ENCODE results near the gene EMD.

Gene EMD

DNA sequence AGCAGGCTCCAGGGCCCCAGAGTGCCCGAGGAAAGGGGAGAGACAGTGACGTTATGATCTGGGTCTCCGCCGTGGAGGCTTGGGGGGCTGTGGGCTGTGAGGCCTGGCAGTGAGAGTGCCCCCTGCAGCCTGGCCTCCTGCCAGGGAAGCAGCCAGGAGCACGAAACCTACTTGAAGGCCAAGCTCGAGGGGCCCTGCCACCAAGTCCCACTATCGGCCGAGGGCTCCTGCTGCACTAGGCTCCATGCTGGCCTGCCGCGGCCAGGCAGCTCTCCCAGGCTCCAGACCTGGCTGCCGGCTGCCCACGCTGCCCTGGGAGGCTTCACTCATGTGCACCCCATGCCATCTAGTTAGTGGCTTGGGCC is 23.3 kb upstream of the EMD start:
- DNase-seq: no peak

DNA sequence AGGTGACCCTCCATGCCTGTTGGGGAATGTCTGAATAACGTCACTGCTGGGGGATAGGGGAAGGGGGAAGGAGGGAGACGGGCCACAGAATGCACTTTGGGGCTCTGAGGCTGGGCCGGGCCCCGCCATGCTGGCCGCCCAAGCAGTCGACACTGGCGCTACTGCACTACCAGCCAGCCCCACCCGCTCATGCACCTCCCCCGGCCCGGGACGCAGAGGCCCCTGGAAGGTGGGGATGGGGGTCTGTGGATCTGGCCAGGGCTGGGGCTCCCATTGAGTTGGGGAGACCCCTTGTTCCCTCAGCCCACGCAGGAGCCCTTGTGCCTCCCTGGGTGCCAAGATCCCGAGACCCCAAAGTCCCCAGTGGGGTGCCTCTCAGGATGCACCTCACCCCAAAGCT is 22.5 kb upstream of the EMD start:
- no peak for DNase-seq

DNA sequence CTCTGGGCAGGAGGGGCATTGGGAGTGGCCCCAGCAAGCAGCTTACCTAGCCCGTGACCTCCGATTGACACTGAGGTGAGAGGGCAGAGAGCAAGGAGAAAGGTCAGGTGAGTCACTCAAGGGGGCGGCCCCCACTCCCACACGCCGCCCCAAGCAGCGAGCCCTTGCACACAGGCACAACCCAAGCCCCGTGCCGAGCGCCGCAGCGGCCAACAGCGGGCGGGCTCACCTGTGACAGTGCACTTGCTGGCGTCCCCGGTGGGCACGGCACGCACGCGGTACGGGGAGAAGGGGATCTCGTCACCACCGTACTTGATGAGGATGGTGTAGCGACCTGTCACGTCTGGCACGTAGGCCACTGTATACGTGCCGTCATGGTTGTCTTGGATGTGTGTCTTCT is 21.9 kb upstream of the EMD start:
- DNase-seq: no peak

DNA sequence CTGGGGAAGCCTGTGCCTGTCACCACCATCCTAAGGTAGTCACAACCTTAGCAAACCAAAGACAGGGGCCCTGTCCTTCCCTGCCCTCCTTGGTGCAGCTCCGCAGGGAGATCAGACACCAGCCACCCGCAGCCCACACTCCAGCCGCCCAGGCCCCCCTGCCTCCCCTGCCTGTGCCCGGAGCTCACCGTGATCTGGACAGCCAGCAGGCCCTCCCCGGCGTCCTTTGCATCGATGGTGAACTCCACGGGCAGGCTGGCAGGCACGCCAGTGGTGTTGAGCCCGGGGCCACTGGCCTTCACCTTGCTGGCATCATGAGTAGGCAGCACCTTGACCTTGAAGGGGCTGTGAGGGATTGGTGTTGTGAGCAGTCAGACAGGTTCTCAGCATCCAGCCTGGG is 21.1 kb upstream of the EMD start:
- no peak for DNase-seq

DNA sequence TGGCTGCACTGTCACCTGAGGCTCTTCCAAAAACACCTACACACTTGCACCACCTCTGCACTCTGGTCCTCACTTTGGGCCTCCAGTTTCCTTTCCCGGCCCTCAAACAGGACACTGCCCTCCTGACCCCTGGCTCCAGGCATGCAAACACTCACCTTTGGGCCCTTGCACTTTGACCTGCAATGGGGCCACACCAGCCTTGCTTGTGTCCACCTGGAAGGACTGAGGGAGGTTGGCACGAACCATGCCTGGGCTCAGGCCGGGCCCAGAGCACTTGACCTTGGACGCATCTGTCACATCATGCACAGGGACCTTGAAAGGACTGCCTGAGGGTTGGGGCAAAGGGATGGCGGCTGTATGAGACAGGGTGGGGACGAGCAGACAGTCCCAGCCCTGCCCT is 20.3 kb upstream of the EMD start:
- no peak for DNase-seq

DNA sequence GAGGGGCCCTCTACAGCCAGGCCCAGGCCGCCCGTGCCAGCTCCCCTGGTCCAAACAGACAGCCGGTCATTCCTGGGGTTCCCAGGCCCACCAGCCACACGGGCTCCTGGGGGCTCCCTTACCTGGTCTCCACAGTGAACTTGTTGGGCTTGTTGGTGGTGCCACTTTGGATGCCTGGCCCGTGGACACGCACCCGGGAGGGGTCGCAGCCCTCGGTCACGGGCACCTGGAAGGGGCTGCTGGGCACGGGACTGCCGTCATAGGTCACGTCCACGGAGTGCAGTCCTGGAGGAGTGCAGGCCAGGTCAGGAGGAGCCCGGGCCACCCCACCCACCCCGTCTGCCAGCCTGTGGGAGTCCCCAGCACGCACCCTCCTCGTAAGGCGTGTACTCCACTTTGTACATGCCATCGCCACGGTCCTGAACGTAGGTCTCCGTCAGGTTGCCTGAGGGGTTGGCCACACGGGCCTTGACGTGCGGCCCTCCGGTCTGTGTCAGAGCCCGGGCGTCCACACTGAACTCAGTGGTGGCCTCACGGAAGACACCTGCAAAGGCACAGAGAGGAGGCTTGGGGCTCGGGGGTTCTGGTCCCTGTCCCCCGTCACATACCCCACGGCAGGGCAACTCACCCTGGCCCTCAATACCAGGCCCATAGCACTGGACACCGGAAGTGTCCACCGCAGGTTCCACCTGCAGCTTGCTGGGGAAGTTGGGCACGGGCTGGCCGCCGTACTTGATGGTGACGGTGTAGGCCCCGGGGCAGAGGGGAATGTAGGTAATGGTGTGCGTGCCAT is 19.5 kb upstream of the EMD start:
- no peak for DNase-seq

DNA sequence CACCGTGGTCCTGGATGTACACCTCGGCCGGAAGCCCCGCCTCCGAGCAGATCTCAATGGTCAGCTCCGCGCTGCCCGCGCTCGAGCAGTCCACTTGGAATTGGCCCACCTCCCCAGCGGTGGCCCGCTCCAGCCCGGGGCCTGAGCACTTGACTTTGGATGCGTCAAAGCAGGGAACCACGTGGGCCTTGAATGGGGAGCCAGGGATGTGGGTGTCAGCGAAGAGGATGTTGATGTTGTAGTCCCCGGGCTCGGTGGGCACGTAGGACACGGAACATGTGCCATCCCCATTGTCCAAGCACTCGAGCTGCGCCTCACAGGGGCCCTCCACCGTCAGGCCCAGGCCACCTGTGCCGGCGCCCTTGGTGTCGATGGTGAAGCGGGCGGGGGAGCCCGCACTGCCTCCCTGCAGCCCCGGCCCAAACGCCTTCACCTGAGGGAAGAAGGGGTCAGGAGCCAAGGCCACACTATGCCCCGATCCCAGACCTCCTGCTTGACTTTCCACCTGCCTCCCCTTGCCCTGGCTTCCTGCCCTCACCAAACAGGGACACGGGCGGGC is 18.9 kb upstream of the EMD start:
- DNase-seq: no peak

DNA sequence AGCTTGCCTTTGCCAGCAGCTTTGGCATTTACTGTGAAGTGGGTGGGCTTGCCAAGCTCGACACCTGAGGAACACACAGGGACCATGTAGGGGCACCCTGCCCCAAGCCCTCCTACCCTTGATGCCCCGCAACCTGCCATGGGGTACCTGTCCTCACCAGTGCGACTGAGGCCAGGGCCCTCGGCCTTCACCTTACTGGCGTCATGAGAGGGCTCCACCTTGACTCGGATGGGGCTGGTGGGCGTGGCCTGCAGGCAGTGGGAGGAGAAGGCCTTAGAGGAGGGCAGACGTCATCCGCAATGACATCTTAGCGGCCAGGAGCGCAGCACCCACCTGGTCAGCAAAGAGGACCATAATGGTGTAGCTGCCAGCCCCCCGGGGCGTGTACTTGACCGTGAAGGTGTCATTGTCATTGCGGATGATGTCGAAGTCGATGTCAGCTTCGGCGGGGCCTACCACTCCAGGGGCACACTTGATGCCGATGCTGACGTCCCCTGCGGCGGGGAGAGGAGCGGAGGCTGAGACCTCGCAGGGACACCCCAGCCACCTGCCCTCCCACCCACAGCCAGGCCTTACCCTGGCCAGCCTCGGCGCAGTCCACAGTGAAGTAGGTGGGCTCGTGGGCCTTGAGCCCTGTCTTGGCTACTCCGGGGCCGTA is 16.9 kb upstream of the EMD start:
- DNase-seq: no peak

DNA sequence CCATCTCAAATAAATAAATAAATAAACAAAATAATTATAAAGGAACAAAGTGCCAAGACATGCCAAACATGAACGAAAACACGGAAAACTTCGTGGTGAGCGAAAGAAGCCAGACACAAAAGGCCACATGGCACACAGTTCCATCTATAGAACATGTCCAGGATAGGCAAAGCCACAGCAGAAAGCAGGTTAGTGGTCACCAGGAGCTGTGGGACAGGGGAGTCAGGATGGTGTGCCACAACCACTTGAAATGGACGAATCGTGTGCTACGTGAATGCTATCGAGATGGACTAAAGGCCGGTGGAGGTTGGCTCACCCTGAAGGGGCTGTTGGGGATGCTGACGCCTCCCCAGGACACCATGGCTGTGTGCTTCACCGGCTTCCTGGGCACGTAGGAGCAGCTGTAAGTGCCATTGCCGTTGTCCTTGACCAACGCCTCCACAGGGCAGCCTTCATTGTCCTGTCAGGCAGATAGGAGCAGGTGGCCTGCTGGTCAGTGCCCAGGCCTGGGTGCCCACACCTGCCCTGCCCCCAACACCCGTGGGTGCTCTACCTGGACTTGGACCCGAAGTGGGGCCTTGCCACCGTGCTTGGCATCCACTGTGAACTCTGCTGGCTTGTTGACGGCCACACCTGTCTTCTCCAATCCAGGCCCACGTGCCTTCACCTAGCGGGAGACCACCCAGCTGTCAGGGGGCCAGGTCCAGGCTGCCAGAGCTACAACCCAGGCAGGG is 15.2 kb upstream of the EMD start:
- no peak for DNase-seq

DNA sequence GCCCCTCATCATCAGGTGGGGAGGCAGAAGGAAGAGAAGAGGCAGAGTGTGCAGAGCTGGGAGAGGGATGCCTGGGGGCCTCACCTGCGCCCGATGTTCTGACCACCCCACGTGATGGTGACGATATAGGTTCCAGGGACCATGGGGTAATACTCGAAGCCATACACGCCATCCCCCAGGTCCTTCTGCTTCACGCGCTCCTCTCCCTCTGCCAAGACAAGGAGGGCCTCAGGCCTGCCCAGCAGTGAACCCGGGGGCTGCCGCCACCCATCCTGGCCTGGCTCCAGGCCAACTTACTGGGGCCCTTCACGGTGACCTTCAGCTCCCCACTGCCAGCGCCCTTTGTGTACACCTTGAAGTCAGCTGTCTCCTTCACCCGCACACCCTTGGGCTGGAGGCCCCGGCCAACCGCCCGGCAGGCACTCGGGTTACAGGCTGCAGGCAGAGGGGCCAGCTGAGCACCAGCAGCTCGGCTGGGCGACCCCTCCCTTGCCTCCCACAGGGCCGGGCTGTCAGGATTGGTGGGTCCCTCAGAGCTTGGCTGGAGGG is 14.0 kb upstream of the EMD start:
- no peak for DNase-seq

DNA sequence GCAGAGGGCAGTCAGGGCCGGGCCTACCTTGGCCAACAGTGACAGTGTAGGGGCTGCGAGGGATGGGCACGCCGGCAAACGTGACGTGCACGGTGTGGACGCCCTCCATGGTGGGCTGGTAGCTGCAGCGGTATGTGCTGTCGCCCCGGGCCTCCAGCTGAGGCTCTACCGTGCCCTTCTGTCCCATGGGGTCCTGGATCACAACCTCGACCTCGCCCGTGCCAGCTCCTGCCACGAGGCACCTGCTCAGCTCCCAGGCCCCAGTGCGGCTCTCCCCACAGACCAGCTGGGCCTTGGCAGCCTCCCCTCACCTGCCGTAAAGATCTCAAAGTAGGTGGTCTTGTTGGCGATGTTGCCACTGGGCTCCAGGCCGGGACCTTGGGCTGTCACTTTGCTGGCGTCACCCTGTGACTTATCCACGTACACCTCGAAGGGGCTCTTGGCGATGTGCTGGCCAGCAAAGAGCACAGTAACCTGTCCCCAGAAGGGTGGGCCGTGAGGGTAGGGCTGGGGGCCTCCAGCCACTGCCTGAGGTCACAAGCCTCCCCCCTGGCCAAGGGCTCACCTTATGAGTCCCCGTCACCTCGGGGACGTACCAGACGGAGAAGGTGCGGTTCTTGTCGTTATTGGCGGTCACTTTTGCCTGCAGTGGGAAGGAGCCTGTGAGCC is 13.0 kb upstream of the EMD start:
- no peak for DNase-seq

DNA sequence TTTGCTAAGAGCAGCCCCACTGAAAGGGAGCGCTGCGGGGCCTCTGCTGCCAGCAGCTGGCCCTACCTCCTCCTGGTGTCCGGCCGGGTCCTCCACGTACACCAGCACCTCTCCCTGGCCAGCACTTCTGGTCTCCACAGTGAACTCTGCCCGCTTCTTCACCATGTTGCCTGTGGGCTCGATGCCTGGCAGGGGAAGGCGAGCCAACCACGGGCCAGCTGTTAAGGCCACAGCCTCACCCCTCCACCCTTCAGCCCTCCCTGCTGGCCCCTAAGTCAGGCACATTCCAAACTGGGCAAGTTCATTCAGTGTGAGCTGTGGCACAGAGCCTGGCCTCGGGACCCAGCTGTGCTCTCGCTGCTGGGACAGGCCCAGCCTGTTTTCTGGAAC is 12.4 kb upstream of the EMD start:
- DNase-seq: no peak

DNA sequence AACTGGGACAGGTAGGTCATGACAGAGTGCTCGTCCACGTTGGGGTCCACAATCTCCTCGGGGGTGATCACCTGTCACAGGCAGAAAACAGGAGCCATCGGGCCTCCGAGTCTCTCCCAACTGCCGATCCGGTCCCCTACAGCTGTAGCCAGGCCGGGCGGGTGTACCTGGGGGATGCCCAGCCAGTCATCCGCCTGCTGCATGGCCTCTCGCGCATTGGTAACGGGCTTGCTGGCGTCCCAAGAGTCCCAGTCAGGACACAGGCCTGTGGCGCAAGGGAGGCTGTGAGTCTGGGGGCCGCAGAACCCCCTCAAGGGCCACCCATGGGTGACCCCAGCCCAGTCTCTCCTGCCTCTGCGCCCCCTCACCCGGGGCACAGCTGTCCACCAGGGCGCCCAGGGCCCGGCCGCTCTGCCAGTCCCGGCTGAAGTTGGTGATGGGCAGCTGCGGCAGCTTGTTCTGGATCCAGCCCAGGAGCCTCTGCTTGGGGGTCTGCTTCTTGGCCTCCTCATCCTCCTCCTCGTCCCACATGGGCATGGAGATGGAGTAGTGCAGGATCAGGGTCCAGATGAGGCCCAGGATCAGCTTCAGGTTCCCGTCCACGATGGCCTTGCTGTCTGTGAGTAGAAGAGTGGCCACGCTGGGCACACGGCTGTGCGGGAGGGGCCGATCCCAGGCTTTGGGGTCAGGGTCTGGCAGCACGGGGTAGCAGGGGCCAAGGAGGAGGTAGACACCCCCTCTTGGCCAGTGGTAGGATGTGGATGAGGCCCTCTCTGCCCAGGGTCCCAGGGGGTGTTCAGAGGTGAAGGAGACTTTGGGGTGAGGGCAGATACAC is 11.4 kb upstream of the EMD start:
- DNase-seq: no peak

DNA sequence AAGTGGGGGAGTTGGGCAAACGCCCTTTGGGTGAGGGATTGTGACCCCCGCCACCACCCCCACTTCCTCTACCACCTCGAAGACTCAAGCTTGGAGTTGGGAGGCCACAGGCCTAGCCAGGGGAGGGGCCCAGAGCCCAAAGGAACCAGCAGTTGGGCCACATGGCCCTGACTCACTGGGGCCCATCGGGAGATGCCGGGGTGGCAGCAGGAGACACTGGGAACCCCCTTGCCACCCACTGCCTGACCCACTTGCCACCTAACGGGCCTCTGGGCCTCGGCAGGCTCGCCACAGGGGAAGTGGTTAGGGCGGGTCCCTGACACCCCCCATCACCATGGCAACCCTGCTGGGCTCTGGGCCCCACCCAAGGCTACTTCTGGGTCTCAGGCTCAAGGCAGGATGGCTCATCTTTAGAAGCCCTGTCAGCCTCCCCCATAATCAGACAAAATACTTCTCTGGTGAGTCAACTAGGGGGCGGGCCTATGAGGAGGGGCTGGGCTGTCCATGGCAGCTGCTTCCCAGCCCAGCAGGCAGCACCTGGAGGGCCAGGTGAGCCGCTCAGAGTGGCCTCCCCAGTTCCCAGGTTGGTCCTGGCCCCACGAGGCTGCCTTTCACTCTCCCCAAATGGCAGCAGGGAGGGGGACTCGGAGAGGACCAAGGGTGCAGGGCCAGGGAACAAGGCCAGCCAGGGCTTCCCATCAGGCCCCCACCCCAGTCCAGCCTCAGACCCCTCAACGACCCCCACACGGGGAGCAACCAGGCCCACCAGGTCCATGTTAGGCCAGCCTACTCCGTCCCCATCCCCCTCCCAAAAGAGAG is 10.3 kb upstream of the EMD start:
- DNase-seq: peak; percentile 42 to 56

DNA sequence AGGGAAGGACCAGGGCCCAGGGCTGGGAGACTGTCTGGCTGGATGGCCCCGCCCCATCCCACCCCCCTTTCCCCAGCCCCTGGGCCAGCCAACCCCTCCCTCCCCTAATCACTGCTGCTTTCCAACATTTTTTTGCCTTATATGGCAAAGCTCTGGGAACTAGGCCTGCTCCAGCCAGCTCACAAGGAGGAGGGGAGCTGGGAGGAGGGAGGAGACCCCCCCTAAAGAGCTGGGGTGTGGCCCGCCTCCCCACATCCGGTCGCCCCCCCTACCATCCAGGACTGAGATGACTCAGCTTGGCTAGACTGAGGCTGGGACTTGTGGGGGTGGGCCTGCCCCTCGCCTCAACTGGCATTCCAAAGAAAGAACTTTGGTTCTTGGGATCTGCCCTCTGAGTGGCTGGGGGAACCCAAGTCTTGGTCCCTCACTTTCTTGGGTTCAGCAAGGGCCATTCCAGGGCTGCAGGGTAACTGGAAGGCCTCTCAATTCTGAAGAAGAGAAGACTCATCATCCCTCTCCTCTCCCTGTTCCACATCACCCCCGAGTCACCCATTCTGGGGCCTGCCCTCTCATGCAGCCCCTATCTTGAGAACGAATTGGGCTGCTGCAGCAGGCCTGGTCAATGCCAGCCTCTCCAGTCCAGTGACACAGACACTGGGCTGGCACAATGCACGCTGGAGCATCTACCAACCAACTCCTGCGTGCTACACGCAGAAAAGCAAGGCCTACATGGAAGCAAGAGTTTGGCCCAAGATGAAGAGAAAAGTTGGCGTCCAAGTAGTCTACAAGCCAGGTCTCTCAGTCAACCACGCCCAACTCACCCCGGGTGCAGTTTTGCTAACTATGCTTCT is 9.4 kb upstream of the EMD start:
- peak in 1 of 2 experiments; percentile 7 for DNase-seq

DNA sequence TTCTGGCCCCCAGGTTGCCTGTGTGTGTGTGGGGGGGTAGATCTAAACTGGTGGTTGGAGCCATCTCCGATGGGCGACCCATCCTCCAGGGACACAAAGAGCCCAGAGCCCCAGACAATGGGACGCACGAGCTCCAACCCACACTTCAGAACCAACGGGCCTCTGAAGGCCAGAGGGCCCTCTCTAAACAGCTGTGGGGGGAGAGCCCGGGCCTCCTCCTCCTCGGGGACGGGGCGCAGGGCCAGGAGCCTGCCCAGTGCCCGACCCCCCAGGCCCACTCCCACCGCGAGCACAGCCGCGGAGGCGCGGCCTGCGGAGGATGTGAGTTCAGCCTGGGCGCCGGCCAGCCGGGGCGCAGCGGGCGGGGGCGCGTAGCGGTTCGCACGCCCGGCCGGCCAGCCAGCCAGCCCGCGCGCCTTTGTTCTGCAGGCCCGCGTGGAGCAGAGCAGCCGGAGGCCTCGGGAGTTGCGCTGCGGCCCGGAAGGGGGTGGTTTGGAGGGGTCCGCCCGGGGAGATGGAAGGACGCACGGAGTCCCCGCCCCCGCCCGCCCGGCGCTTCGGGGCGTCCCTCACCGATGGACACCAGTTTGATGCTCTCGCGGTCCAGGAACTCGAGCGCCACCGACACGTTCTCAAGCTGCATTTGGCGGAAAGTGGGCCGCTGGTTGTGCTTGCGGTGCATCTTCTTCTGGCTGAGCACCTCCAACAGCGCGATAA is 8.6 kb upstream of the EMD start:
- no peak for DNase-seq

DNA sequence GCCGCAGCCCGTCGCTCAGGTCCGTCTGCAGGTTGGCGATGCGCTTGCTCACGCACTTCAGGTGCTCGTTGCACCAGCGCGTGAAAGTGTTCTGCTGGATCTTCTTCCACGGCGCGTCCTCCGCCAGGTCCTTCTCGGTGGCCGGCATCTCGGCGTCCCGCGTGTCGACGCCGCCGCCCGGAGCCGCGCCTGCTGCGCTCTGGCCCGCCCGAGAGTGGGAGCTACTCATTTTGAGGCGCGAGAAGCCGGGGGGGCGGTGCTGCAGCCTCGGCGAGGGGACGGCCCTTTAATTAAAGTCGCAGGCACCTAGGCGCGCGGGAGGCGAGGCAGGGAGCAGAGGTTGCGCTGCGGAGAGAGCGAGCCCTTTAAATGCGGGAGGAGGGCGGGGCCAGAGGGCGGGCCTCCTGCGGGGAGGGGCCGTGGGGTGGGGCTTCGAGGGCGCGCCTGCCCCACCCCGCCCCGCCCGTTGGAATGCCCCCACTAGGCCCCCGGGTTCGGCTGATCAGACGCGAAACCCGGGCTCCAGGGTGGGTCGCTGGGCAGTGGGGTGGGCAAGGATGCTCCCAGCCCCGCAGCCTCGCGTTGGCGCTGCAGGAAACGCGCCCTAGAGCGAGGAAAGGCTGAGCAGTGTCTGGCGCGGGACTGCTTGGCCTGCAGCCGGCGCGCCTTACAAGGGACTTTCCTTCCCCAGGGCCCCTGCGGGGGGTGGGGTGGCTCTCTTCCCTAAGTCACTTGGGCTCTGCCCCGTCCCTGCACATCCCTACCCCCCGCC is 7.9 kb upstream of the EMD start:
- DNase-seq: peak; percentile 74 to 80

DNA sequence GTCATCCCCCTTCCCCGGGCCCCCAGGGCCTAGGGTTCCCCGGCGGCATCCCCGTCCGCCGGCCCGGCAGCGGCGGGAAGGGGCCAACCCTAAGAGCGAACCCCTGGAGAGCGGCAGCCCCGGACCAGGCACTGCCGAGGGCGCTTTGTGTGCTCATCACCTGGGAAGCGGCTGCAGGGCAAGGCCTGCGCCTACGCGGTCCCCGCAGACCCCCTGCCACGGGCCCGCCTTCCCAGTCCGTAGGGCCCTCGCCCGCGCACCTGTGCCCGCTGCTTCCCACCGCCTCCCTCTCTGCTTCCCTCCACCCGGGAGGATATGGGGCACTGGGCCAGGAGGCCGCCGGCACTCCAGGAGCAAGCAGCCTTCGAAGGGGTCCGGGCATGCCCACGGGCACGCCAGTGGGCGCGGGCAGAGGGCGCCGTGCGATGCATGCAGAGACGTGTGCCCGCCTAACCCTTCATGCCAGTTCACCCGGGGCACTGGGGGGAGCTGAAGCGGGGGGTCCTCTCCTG is 7.2 kb upstream of the EMD start:
- peak in 1 of 2 experiments; percentile 35 for DNase-seq
